Right lobe of liver (tissue), 4 donors: ENCODE results near the gene SF3B3.

ENCODE experiments used
- CTCF ChIP-seq, 4 donors: fragments of 200-600 bp in 3 of 4; fragments of 450-650 bp in 1 of 4; IDR thresholded peaks; one replicate each; pipeline versions ENCODE4 v1.5.1 to v1.8.0; 2016 to 2022; ENCODE audit warnings: antibody characterized with exemption in 4 of 4, mild to moderate bottlenecking in 2 of 4
- POLR2A ChIP-seq: fragments of 450-650 bp; IDR thresholded peaks from one replicate; pipeline ENCODE4 v1.6.1; 2017; ENCODE audit warnings: antibody characterized with exemption, mild to moderate bottlenecking
- donor health status: DM: no; HTN: no; CAD: no.
- donor health status: DM: no; HTN: no; CAD: no.
- donor health status: DM: no; HTN: yes; CAD: no.

- no peak for TF ChIP-seq POLR2A
- no peak for TF ChIP-seq CTCF (IDR thresholded peaks at IDR 0.05)
Observed at GRCh38 chr16:70510216-70510615, 13.4 kb upstream of the SF3B3 start.
